Measurements from ENCODE around the gene NAGS. TPM values are rescaled to one million over a fixed set of nuclear protein-coding genes. Genes with fewer than 3 reads are reported as not detected.
A peak's percentile ranks its signal among the peaks of the same experiment; 100 is the strongest.
"Not testable (repeated sequence)": the region's sequence is repeated elsewhere in the genome, so short reads cannot be mapped to it uniquely, and the experiment has no call there.

Gene NAGS
- total RNA-seq, 1 donor from 2014 or later, result 1.8 TPM

GRCh38 chr17:44006272-44006597 lies 1.8 kb downstream of the NAGS start:
- DNase-seq (ENCODE audit: extremely low read depth, low read depth, low spot score), result no peak

DNA sequence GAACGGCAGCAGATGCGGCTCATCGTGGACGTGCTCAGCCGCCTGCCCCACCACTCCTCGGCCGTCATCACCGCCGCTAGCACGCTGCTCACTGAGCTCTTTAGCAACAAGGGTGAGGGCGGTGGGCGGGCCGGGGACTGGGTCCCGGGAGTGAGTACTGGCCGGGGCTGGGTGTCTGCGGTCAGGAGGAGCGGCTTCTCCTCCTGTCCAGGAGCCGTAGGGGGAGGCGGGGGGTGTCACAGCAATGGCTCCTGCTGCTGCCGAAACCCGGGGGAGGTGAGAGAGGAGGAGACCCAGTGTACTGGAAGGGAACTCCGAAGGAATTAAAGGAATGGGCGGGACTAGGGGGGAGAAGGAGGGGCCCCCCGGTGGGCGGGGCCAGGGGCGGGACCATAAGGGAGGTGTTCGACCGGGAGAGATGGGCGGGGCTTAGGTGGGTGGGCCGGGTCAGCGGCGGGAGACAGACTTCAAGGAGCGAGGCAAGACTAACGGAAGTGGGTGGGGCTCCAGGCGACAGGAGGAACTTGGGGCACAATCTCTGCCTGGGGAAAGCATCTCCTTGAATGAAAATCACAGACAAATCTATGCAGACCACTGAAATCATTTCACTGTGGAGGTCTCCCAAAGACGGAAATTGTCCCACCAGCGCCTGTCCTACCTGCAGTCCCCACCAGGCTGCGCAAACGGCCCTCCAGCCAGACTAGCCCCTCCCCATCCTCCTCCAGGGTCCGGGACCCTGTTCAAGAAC lies 2.4 kb downstream of the NAGS start:
- DNase-seq (ENCODE audit: extremely low read depth, low read depth, low spot score), result peak; percentile 61

GRCh38 chr17:44007346-44008204 lies 3.2 kb downstream of the NAGS start:
- no peak for DNase-seq (ENCODE audit: extremely low read depth, low read depth, low spot score)

GRCh38 chr17:44008205-44008909 lies 3.9 kb downstream of the NAGS start:
- DNase-seq (ENCODE audit: extremely low read depth, low read depth, low spot score), result no peak

GRCh38 chr17:44010966-44011647 lies 6.7 kb downstream of the NAGS start:
- no peak for DNase-seq (ENCODE audit: extremely low read depth, low read depth, low spot score)

DNA sequence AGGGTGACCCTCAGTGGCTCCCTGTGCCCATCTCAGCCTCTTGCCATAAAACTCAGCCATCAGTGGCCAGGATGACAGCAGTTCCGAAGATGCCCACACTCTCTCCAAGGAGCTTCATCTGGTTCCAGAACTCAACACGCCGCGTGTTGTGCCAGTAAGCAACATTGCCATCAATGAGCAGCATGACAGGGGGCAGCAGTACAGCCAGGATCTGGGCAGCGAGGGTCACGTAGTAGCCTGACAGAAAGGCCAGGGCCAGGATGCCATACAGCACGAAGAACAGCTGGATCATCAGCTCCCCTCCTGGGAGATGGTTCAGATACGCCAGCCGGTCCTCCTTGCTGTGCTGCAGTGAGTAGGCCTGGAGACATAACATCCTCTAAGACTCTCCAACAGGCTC lies 7.5 kb downstream of the NAGS start:
- DNase-seq (ENCODE audit: extremely low read depth, low read depth, low spot score), result no peak

DNA sequence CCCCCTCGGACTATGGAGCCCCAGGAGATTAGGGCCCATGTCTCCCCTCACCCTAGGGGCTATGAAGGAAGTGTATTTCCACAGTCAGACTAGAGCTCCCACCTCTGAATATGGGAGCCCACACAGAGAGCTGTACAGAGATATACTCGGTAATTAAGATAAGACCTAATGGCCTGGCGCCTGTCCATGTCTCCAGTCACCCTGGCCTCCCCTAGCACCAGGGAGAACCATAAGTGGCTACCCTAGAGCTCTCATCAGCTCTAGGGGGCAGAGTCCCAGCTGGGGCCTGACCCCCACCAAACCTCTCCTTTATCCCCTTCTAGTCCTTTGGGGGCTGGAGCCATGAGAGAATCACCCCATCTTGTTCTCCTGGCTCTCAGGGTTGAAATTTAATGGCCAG lies 8.0 kb downstream of the NAGS start:
- DNase-seq (ENCODE audit: extremely low read depth, low read depth, low spot score), result no peak

DNA sequence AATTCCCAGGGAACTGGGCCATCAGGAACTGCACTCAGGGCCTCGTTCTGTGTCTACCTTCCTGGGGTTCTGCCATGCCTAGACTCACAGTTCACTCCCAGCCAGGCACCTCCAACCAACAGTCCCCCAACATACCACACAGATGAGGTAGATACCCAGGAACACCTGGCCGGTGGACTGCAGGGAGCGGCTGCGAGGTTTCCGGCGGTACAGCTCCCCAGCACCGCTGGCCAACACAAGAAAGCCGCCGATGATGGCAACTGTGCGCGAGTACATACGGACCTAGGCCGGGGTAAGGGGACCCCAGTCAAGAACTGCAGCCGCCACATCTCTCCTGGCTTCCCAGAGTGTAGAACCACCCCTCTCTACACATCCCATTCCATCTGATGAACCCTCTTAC lies 8.5 kb downstream of the NAGS start:
- no peak for DNase-seq (ENCODE audit: extremely low read depth, low read depth, low spot score)

DNA sequence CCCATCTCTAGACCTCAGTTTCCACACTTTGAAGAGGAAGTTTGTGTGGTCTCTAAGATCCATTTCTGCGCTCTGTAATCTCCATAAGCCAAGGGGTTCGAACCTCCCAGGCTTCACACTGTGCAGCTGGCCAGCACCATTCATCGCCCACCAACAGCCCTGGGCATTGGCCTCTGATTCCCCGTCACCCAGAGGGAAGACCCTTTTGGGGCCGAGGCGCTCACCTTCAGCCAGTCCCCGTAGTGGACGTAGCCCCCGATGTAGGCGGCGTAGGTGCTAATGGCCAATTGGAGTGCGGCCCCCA lies 9.7 kb downstream of the NAGS start:
- no peak for DNase-seq (ENCODE audit: extremely low read depth, low read depth, low spot score)

DNA sequence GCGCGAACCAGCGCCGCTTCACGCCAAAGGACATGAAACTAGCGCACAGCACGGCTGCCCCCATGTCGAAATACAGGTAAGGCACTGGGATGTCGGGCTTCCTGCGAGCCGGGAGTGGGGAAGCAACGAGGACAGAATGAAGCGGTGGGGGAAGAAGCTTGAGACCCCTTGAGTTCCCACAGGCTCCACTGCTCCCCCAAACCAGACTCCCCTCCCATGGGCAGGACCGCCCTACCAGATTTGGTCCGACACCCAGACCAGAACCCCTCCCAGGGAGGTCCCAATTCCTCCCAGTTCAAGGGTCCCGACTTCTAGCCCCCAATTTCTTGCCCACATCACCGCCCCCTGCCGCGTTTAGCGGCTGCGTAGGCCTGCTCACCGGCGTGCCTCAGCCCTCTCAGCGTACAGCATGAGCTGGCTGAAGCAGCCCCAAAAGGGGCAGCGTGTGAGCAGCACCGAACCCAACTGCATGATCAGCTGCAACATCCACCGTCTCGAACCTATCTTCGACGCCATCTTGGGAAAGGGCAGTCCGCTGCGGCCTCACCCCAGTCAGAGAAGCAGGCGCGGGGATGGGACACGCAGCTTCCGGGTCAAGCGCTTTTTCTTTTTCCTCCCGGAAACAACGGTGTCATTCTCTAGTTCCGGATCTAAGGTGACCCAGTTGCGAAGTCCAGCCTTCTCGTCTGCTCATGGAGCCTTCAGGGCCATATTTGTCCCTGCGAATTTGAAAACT lies 10.2 kb downstream of the NAGS start, which contains the start of gene TMEM101:
TSS of gene TMEM101 (minus strand) at position 527 of the 736 bp plus-strand sequence. CDS start at position 516, 11 bp downstream.
- DNase-seq (ENCODE audit: extremely low read depth, low read depth, low spot score), result peak; percentile 72

DNA sequence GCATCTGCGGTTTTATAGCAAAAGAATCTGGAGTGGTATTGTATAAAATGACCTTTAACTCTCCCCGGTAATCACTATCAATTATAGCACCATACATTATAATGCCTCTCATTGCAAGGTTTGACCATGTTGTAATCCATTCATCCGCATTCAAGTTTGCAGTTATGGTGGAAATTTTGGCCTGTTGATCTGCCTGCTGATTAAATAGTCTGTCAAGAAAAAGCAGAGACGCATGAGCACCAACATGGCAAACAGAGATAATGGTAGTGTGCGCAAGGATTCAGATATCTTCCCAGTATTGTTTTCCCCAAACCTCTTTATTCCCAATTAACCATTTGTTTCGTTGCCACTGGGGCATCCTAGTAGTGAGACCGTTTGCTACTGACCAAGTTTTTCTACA lies 16.8 kb downstream of the NAGS start:
- DNase-seq (ENCODE audit: extremely low read depth, low read depth, low spot score), result not testable (repeated sequence)

DNA sequence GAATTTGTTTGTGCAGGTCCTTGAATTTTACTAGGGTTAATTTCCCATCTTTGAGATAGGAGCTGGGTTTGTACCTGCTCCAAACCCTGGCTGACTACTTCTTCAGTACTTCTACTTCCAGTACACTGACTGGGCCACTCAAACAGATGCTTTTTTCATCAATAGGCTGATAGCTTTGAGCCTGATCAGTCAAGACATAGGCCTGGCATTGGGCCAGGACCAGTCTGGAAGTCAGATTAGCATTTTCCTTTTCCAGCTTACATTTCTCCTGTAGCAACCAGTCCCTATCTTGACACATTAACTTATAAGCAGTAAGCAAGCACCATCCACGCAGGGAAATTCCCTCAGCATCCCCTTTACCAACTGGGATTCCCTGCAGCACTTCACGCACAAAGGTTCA lies 17.8 kb downstream of the NAGS start:
- DNase-seq (ENCODE audit: extremely low read depth, low read depth, low spot score), result no peak

GRCh38 chr17:44023545-44024270 lies 19.3 kb downstream of the NAGS start:
- no peak for DNase-seq (ENCODE audit: extremely low read depth, low read depth, low spot score)

DNA sequence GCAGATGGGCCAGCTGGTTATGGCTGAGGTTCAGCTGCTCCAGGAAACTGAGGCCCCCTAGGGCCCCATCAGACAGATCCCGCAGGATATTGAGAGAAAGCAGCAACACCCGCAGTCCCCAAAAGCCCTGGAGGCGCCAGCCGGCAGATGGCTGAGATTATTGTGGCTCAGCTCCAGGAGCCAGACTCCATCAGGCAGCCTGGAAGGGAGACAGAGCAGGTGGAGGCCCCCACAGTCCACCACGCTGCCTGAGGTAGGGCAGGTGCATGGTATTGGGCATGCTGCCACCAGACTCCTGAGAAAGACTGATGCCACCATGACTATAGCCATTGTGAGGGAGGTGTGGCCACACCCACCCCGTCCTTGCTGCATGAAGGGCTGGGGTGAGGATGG lies 19.8 kb downstream of the NAGS start:
- DNase-seq (ENCODE audit: extremely low read depth, low read depth, low spot score), result no peak

DNA sequence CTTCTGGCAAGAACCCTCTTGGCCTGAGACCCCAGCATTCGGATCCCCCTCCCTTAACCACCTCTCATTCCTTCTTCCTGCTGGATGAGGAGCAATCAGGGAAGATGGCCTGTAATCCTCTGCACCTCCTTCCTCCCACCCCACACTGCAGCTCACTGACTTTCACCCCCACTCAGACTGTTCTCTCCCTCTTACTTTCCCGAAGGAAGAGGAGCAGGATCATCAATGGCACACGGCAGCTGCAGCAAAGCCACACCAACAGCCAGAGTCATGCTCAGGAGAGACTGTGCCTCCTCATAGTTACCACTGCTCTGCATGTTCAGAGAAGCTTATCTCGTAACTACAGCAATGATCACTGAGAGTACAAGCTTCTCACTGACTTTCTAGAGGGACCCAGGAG lies 20.4 kb downstream of the NAGS start:
- DNase-seq (ENCODE audit: extremely low read depth, low read depth, low spot score), result no peak

DNA sequence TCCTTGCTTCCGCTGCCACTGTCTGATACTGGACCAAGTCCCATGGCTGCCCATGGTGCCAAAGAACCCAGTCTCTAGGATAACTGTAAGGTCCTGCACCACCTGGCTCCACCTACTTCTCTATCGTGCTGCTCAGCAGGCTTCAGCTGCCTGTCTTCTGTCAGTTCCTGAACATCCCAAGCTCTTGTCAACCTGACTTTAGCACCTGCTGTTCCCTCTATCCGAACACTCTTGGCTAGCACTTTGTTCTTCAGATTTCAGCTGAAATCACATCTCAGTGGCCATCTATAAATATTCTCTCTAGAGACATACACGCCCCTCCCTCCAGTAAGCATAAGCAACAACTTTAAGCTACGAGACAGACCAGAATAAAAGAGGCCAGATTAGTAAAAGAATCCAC lies 25.3 kb downstream of the NAGS start:
- DNase-seq (ENCODE audit: extremely low read depth, low read depth, low spot score), result no peak

GRCh38 chr17:44030482-44030881 lies 26.1 kb downstream of the NAGS start:
- no peak for DNase-seq (ENCODE audit: extremely low read depth, low read depth, low spot score)

GRCh38 chr17:44033861-44034408 lies 29.5 kb downstream of the NAGS start:
- no peak for DNase-seq (ENCODE audit: extremely low read depth, low read depth, low spot score)

GRCh38 chr17:44034688-44035087 lies 30.3 kb downstream of the NAGS start:
- not testable (repeated sequence) for DNase-seq (ENCODE audit: extremely low read depth, low read depth, low spot score)
